SHP77 treated with DMSO at 0.1 percent for 48 hours (cell line): ENCODE measurements around the gene SPEM2.
"Not testable (repeated sequence)": the region's sequence is repeated elsewhere in the genome, so short reads cannot be mapped to it uniquely, and the experiment has no call there.

Source experiments
- DNase-seq: peaks from one replicate; lab custom pipeline; 2025; lab: John Stamatoyannopoulos, UW

Gene SPEM2

DNA sequence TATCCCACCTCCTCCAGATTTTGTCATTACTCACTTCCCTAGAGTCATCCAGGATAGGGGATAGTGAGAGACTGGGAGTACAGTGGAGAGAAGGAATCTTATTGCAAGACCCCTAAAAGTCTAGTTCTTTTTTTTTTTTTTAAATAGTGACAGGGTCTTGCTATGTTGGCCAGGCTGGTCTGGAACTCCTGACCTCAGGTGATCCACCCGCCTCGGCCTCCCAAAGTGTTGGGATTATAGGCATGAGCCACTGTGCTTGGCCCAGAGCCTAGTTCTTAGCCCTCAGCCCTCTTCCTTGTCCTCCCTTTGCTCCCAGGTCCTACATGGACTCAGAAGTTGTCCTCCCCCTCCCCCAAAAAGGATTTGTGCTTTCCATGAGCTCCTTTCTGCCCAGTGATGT lies 16.7 kb downstream of the SPEM2 start:
- DNase-seq, result no peak

DNA sequence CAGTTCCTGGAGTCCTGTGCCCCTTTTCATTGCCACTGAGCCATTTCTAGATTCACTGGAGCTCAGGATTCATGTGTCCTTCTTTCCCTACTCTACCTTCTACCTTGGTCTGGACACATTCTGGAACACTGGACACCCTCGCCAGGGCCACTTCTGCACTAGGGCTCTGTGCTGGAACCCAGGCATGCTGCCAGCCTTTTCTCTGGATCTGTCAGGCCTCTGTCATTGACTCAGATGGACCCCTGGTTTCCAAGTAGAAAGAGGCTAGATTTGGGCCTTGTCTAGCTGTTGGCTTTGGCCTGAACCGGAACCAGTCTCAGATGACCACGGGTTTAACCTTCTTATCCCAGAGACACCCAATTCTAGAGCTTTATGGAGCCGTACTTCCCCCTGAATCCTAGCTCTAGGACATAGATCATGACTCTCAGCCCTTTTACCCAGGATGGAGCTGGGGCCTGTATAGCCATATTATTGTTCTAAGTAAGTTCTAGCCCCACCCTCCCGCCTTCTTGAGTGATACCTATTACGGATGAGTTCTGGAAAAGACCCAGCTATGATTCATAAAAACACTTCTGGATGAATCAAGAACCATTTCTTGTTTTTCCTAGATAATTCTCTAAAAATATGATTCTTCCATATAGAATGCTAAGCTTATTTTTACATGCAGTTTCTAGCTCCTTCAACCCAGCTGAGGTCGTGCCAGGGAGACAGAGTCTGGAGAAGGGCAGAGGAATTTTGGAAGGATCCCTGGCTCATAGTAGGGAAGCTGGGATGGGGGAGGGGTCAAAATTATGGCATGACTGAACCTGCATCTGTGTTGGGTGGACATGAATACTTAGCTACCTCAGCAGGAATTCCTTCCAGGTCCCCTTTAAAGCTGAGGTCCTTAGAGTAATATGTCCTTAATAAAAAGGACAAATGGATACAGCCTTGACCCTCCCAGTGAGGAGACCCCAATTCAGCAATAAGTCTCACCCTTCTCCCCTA lies 18.4 kb downstream of the SPEM2 start:
- no peak for DNase-seq

DNA sequence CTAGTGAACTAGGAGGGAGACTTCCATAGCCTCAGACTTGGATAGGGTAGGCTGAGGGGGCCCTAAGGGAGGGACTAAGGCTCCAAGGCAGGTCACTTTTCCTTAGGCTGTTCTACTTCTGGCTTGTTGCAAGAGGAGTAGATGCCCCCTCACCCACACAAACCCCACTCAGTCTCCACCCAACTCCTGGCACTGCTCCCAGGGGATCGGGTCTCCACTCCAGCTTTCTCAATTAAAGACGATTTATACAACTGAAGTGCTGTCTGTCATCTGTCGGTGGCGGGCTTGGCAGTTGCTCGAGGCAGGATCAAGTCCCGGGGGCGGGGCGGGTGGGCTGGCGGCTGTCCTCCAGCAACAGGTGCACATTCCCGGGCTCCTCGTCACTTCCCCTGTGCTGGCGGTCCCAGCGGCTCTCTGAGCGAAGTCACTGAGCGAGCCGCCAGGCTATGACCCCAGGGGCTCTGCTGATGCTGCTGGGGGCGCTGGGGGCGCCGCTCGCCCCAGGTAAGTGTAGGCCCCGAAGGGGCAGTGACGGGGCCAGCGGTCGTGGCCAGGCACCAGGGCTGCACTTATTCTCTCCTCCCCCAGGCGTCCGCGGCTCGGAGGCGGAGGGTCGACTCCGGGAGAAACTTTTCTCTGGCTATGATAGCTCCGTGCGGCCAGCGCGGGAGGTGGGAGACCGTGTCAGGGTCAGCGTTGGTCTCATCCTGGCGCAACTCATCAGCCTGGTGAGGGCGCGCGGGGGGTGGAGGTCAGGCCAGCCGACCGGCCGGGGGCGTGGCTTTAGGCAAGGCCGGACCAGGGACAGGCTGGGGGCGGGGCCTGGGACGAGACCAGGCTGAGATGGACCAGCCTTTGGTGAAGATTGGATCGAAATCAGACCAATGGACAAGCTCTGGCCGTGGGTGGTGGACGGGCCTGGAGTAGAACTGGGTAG lies 19.5 kb downstream of the SPEM2 start, which contains the start of gene CHRNB1:
Gene CHRNB1, plus strand, starts transcription at position 380 of the 937 bp plus-strand sequence. Its CDS starts 67 bp downstream, at position 447.
- peak; percentile 34 for DNase-seq

DNA sequence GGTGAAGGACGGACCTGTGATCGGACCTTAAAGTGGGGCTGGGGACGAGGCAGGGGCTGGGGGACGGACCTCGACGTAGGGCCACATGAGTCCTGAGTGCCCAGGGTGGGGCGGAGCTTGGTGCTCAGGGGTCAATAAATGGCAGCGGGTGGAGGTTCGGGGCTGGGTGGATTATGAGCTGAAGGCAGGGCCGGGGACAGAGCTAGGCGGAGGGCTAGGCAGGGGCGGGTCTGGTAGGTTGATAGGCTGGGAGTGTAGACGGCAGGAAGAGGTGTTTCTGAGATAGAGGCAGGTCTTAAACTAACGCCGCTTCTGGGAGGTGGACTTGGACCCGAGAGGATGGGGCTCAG lies 20.2 kb downstream of the SPEM2 start:
- DNase-seq, result no peak

DNA sequence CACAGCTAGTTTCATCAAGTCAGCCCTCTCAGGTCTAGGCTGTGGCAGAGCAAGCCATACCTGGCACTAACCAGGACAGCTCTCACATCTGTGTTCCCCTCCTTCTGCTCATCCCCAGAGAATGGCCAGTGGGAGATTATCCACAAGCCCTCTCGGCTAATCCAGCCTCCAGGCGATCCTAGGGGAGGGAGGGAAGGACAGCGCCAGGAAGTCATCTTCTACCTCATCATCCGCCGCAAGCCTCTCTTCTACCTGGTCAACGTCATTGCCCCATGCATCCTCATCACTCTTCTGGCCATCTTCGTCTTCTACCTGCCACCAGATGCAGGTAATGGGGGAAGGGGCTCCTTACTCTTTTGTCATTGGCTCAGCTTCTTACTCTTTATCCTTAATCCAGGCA lies 23.0 kb downstream of the SPEM2 start:
- no peak for DNase-seq

DNA sequence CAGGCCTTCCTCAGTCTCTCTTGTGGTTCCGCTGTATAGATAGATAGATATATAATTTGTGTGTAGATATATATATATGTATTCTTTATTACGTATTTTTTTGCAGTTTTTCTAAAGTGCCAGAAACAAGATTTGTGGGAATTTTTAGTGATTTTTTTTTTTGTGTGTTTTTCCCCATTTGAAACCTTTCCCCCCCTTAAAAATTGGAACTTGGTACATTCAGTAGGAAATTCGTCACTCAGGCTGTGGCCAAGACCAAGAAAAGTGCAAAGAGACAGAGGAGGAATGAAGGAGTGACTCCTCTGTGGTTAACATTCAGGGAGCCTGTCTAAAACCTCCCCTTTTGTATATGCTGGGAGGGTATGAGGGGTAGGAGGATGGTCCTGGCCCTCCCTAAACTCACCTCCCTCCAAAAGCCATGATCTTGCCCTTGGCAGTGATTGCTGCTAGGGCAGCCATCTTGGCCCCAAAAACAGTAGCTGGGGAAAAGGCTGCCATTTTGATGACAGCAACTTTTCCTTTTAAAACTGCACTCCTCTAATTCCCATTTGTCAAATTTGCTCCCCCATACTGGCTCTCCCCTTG lies 34.6 kb downstream of the SPEM2 start:
- no peak for DNase-seq

DNA sequence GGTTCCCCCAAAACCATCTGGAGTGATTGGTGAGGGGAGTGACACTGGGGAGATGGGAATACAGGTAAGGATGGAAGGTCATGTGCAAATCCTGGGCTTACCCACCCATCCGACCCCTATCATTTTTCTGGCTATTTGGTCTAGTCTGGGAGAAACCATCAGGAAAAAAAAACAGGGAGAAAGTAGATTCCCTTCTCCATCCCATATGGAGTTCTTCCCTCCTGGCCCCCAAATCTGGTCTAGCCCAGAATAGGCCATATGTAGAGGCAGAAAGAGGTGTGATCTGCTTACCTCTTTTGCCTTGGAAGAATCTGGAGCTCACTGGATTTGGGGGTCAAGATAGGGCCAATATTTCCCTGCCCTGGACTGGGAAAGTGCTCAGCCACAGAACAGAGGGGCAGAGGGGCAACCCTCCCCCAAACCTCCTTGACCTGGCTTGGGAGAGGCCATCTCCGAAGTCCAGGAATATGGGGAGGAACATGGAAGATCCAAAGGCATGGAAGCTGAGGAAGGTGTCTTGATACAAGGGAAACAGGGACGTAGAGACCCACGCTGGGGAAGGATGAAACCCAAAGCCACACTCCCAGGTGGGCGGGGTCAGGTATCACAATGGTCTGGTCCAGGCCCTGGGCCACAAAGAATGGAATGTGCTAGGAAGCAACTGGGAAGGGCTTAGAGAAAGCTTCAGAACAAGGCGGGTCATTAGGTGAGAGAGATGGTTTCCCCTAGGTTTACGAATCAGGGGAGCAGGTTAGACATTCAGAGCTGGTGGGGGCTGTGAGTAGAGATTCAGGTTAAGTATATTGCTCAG lies 35.6 kb downstream of the SPEM2 start:
- DNase-seq, result no peak

DNA sequence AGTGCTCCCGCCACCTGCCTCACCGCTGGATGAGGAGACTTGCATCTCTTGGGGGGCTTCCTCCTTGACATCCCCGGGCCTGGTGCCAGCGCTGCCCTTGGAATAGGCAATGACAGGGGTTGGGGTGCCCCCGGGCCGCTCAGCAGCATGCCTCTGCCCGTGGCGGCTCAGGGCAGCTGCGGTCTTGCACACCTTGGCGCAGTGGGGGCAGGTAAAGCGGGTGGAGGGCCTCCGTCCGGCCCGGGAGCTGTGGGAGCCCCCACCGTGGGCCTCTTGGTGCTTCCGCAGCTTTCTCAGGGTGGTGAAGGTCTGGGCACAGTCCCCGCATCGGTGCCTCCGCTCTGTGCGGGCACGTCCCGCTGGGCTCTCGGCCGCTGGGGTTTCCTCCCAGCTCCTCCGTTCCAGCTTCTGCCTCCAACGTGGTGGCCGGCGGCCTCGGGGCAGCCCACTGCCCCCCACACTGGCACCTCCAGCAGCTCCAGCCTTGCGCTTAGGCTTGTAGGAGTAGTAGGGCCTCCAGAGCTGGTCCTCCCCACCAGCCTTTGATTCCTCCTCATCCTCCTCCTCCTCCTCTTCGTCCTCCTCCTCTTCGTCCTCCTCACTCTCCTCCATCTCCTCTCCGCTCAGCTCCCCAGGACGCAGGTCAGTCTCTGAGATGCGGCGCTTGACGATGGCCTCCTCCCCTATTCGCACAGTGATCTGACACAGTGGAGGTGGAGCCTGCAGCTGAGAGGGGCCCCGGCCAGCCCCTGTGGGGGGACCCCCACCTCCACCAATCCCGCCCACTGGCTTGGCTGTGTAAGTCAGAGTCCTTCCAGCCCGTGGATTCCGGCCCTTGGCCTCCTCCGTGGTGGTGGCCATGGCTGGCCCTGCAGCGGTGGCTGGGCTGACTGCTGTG lies 37.3 kb downstream of the SPEM2 start:
- no peak for DNase-seq

DNA sequence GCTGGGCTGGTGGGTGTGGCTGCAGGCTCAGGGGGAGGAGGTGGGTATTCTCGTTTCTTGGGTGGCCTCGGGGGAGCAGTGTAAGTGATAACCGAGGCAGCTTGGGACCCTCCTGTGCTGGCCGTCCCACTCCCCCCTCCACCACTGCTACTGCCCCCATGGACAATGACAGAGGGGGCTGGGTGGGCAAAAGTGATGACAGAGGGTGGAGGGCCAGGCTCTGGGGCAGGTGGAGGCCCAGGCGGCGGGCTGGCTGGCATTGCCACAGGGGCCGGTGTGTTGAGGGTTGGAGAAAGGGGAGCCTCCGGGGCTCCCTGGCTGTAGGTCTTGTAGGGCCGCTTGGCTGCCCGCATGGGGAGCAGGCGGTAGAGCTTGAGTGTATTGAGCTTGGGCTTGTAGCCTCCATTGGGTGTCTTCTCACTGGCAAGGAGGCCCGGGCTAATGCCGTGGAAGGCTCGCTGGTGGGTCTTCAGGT lies 38.0 kb downstream of the SPEM2 start:
- no peak for DNase-seq

DNA sequence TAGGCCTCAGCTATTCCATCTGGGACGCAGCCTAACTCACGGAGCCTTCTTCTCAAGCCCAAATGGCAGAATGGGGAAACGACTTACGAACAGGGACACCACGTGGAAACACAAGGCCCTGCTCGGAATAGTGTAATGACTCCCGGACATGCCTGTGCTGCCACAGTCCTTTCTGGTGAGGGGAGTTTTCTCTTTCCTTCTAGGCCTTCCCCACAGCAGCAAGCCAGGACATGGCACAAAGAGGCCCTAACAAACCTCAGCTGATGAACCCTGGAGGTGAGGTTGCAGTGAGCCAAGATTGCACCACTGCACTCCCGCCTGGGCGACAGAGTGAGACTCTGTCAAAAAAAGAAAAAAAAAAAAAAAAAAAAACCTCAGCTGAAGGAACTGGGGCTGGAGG lies 38.7 kb downstream of the SPEM2 start:
- no peak for DNase-seq

DNA sequence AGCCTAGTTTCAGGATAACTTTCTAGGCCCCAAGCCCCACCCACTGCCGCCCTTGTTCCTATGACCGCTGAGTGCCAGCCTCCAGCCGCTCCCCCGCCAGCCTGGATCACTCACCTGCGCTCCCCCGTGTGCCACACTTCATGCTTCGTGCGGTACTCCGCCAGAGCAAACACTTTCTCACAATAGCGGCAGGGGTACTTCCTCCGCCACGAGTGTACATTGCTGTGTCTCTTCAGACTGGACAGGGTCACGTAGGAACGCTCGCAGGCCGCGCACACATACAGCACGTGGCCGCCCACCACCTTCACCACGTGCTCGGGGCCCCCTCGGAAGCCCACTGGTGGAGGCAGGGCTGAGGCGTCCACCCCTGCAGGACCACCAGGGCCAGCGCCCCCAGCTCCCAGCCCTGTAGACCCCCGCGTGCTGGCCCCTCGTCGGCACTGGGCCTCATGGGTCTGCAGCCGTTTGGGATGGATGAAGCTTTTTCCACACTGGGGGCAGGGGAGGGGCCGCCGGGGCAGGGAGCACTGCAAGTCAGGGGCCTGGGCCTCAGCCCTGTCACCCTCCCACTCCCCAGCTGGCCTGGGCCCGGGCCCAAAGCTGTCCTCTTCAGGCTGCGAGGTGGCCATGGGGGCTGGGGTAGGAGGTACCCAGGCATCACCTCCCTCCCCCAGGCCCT lies 40.3 kb downstream of the SPEM2 start:
- DNase-seq, result no peak

DNA sequence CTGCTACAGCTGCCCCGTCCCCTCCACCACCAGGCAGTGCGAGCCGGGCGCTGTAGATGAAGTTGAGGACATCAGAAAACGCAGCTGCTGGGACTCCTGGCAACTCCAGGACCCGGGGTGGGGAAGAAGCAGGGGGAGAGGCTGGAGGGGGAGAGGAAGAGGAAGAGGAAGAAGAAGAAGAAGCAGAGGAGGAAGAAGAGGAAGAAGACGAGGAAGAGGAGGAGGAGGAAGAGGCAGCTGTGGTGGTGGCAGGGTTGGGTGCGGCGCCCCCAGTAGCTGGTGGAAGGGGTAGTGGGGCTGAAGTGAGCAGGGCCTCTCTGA lies 40.9 kb downstream of the SPEM2 start:
- DNase-seq, result no peak

DNA sequence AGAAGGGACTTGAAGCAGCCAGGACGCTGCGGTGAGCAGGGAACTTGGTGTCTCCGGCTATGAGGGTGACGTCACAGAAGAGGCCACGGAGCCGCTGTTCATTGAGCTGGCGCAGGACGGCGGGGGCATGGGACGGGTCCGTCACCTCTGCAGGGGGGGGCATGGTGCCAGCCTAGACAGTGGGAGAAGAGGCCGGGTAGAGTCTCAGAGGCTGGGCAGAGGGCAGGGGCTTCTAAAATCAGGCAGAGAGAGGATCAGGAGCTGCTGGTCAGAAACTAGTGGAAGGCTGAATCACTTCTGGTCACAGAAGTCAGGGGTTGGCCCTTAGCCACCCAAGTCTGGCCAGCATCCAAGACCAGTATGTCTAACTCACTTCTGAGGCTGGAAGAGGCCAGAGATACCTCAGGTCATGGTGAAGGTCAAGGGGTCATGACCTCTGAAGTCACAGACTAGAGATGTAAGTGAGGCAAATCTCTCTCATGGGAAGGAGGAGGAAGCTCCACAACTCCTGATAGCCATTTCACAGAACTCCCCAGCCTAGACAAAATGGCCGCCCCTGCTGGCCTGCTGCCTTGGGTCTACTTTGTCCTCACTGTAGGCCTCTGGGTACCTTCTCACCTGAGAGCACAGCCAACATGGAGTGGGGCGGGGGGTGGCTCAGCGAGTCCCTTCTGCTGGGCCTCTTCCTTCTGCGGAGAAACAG lies 41.4 kb downstream of the SPEM2 start:
- no peak for DNase-seq

DNA sequence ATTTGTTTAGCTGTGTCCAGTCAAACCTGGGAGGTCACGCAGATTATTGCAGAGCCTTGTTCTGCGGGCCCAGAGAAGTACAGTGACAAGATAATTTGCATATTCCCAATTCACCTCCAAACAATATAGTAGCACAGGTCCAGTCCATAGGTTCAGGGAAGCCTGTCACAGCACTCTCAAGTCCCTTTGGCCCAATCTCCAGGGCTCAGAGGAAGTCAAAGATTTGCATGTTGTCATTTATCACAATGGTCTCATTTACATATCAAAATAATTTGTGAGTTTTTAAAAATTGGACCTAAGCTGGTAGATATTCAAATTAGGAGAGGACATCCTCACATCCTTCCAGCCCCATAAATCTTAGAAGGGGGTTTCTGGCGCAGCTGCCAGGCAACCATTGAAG lies 42.1 kb downstream of the SPEM2 start:
- no peak for DNase-seq

DNA sequence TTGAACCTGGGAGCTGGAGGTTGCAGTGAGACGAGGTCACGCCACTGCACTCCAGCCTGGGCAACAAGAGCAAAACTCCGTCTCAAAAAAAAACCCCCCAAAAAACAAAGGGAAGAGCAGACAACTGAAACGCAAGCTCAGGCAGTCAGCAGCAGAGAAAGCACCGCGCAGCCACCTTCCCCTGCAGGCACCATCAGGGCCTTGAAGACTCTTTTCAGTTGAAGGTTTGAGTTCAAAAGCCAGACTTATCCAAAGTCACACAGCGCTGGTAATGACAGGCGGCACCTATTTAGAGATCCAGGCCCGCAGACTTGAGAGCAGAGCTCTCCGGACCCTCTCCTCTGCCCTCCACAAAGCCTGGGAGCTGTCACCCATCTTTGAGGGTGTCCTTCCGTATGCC lies 42.9 kb downstream of the SPEM2 start:
- no peak for DNase-seq

DNA sequence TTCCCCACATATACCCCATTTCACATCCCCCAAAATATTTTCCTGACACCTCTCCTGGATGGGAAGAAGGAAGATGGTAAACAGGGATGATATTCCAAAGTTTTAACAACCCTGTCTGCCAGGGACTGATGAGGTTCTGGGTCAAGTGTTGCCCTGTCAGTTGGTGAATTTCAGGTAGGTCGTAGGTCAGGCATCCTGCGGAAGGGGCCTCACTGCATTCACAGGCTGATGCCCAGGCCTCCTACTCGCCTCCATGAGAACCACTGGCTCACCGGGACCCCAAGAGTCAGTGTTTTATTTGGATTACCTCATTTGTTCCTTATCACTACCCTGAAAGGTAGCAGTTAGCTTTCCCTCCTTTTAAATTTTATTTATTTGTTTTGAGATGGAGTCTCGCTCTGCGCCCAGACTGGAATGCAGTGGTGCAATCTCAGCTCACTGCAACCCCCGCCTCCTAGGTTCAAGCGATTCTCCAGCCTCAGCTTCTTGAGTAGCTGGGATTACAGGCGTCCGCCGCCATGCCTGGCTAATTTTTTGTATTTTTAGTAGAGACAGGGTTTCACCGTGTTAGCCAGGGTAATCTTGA lies 43.5 kb downstream of the SPEM2 start:
- DNase-seq, result no peak

DNA sequence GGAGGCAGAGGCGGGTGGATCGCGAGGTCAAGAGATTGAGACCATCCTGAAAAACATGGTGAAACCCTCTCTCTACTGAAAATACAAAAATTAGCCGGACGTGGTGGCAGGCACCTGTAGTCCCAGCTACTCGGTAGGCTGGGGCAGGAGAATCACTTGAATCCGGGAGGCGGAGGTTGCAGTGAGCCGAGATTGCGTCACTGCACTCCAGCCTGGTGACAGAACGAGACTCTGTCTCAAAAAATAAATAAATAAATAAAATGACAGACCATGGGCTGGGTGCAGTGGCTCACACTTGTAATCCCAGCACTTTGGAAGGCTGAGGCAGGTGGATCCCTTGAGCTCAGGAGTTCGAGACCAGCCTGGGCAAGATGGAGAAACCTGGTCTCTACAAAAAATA lies 44.4 kb downstream of the SPEM2 start:
- not testable (repeated sequence) for DNase-seq

DNA sequence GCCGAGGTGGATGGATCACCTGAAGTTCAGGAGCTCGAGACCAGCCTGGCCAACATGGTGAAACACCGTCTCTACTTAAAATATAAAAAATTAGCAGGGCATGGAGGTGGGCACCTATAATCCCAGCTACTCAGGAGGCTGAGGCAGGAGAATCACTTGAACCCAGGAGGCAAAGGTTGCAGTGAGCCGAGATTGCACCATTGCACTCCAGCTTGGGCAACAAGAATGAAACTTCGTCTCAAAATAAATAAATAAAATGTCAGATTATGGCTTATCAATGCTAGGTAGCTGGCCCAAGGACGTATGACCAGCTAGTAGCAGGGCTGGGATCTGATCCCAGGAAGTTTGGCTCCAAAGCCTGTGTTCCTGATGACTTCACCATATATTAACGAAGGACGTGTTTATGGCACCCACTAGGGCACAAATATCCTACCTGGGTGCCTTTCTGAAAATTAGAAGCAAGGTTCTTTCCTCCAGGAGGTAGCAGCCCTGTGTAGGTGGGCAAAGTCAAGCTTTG lies 45.1 kb downstream of the SPEM2 start:
- not testable (repeated sequence) for DNase-seq

DNA sequence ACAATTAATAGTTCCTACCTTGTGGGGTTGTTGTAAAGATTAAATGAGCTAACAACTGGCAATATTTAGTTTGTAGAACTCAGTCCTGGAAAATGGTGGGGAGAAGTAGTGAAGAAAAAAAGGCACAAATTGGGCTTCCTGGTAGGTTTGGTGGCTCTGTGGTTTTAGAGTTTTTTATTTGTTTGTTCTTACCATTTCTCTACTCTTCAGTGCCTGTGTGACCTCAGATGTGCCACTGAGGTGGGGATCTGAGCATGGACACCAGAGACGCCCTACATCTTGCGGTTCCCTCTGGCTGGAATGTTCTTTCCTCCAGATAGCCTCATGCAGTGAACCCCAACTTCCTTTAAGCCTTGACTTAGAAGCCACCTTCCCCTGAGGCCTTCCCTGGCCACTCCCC lies 46.3 kb downstream of the SPEM2 start:
- no peak for DNase-seq
